Measurements from ENCODE around the gene YWHAH. TPM values are rescaled to one million over a fixed set of nuclear protein-coding genes. Genes with fewer than 3 reads are reported as not detected.

Gene YWHAH
- total and polyA plus RNA-seq, 2 of the 8 experiments (the other 6 are each of a cell fraction or from before 2014, with no cell fraction given) = 146 to 247 TPM

DNA sequence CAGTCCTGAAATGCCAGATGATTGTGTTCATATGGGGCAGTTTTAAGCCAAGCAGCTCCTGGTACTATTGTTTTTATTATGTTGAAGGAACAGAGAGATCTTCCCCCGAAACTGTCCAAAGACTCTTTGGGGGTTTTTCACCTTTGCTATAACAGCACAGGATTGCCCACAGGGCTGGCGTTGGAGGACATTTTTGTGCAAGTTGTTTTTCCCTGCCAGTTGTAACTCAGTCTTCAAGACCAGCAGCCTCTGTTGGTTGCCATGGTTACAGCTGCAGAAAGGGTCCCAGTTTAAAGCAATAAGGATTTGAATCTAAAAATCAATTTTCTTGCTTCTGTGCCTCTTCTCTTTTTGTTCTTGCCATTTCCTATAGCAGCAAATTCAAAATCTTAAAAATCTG, 45.4 kb upstream of the YWHAH start:
- no peak overlapping the region for H3K23ac ChIP-seq (ENCODE audit: insufficient read length)
- no peaks in the 10 kb centered on the region for H4K20me1 ChIP-seq (replicated peaks in 1 of 2; ENCODE audit: control insufficient read depth in 1 of 2, insufficient read depth in 2 of 2, low read length in 2 of 2)
- no peak overlapping the region for H4K91ac ChIP-seq (replicated peaks; ENCODE audit: insufficient read length, low read length)
- TF ChIP-seq NRF1 (IDR thresholded peaks at IDR 0.05; ENCODE audit: low read depth, low read length) (no peak), CHD2 (IDR thresholded peaks at IDR 0.05; ENCODE audit: low read length) (no peak), CBX8 (IDR thresholded peaks at IDR 0.05; ENCODE audit: borderline replicate concordance, low read depth, low read length) (no peak), POU5F1 (IDR thresholded peaks at IDR 0.05; ENCODE audit: low read depth, low read length) (no peak), SP2 (IDR thresholded peaks at IDR 0.05; ENCODE audit: low read length) (no peak), TCF12 (IDR thresholded peaks at IDR 0.05; ENCODE audit: low read depth, low read length) (no peak), EGR1 (IDR thresholded peaks at IDR 0.05; ENCODE audit: borderline replicate concordance, low read depth, low read length) (no peak), SIX5 (IDR thresholded peaks at IDR 0.05; ENCODE audit: low read depth, low read length) (no peak), PHF8 (conservative IDR thresholded peaks at IDR 0.05; ENCODE audit: low read depth, low read length) (no peak), EZH2 (IDR thresholded peaks at IDR 0.05; ENCODE audit: low read depth, low read length, severe bottlenecking) (no peak), SIN3A (conservative IDR thresholded peaks at IDR 0.05 in 1 of 2, IDR thresholded peaks at IDR 0.05 in 1 of 2; ENCODE audit: low read depth in 1 of 2, low read length in 2 of 2) (no peak)
- TF ChIP-seq, protein P1, sequence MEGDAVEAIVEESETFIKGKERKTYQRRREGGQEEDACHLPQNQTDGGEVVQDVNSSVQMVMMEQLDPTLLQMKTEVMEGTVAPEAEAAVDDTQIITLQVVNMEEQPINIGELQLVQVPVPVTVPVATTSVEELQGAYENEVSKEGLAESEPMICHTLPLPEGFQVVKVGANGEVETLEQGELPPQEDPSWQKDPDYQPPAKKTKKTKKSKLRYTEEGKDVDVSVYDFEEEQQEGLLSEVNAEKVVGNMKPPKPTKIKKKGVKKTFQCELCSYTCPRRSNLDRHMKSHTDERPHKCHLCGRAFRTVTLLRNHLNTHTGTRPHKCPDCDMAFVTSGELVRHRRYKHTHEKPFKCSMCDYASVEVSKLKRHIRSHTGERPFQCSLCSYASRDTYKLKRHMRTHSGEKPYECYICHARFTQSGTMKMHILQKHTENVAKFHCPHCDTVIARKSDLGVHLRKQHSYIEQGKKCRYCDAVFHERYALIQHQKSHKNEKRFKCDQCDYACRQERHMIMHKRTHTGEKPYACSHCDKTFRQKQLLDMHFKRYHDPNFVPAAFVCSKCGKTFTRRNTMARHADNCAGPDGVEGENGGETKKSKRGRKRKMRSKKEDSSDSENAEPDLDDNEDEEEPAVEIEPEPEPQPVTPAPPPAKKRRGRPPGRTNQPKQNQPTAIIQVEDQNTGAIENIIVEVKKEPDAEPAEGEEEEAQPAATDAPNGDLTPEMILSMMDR (IDR thresholded peaks at IDR 0.05; ENCODE audit: control extremely low read depth in 1 of 3, insufficient read depth in 1 of 3, low read depth in 1 of 3, low read length in 3 of 3) = no peak

More for the DNA sequence above, 45.4 kb upstream of the YWHAH start:
- Histone ChIP-seq H2BK20ac (ENCODE audit: low read length) (no peak overlapping the region), H3K23me2 (ENCODE audit: low read depth, low read length) (peaks cover 4% of the 10 kb centered on the region; the same call in 1 of the 2 replicates), H3K4ac (replicated peaks; ENCODE audit: insufficient read length, low read depth, low read length) (no peak overlapping the region), H2BK5ac (ENCODE audit: low read depth, low read length) (no peak overlapping the region), H3K27me3 (replicated peaks in 1 of 4; ENCODE audit: control insufficient read depth in 3 of 4, extremely low read depth in 1 of 4, insufficient read depth in 3 of 4, low read length in 3 of 4) (no peaks in the 10 kb centered on the region), H3K18ac (ENCODE audit: extremely low read depth, low read length) (no peak overlapping the region), H3K4me3 (ENCODE audit: extremely low read depth in 1 of 4, insufficient read depth in 2 of 4, low read depth in 3 of 4, low read length in 4 of 4) (no peak overlapping the region), H3K27ac (ENCODE audit: low read depth, low read length) (no peak overlapping the region), H3K79me1 (ENCODE audit: low read depth, low read length) (no peaks in the 10 kb centered on the region), H2BK120ac (replicated peaks; ENCODE audit: low read depth, low read length) (no peak overlapping the region), H4K8ac (ENCODE audit: extremely low read depth, insufficient read depth, low read length) (no peak overlapping the region), H4K5ac (ENCODE audit: insufficient read length, low read depth, low read length) (no peak overlapping the region), H3K4me2 (ENCODE audit: insufficient read depth in 1 of 2, low read depth in 2 of 2, low read length in 2 of 2) (no peak overlapping the region), H3K56ac (replicated peaks; ENCODE audit: insufficient read length, low read depth, low read length) (no peak overlapping the region), H2AFZ (ENCODE audit: low read length) (no peak overlapping the region), H2BK12ac (ENCODE audit: low read depth, low read length) (no peak overlapping the region), H2AK5ac (ENCODE audit: low read depth, low read length) (no peak overlapping the region), H3K79me2 (ENCODE audit: control insufficient read depth in 1 of 2, insufficient read depth in 2 of 2, low read length in 2 of 2) (no peaks in the 10 kb centered on the region), H3K9me3 (ENCODE audit: insufficient read depth in 2 of 2, low read depth in 1 of 2, low read length in 1 of 2) (no peaks in the 10 kb centered on the region), H2BK15ac (ENCODE audit: low read length) (no peak overlapping the region), H3K36me3 (ENCODE audit: control insufficient read depth in 2 of 4, insufficient read depth in 4 of 4, low read length in 3 of 4) (0 out of 8 replicates have a peak, but pooled peaks cover 0 to 7% (median 2%) of the 10 kb centered on the region in 4 experiments), H3K4me1 (replicated peaks in 1 of 4; ENCODE audit: control insufficient read depth in 3 of 4, insufficient read depth in 4 of 4, low read length in 3 of 4) (peaks cover 0 to 3% (median 1%) of the 10 kb centered on the region in 4 experiments; a peak in 2 of 7 replicates), H3K14ac (ENCODE audit: insufficient read length) (no peak overlapping the region), H3K9ac (replicated peaks in 1 of 4; ENCODE audit: extremely low read depth in 1 of 4, low read depth in 3 of 4, low read length in 3 of 4) (no peak overlapping the region)
- ChIA-PET CTCF (ENCODE audit: partially characterized antibody) (interaction anchor here (1.0 to 5.9 kb wide), 3 partner anchors 27 to 70 kb away, joined by 3 to 30 read pairs (median 7); no protein-coding TSS in a partner anchor), POLR2A (ENCODE audit: partially characterized antibody) (interaction anchor here (2.1 kb wide), 1 partner anchor 46 kb away, joined by 6 read pairs; no protein-coding TSS in a partner anchor)
- DNase-seq (ENCODE audit: low read depth in 1 of 2, low spot score in 2 of 2) (no peak), FAIRE-seq (no peak)
- 91% methylated on average over 2 of the region's 2 CpGs; no CpG with 5 or more reads in 1 of the 2 experiments for WGBS, 2 experiments (ENCODE audit: extremely low coverage in 1 of 2, insufficient coverage in 1 of 2, insufficient read length in 1 of 2, insufficient replicate concordance in 2 of 2, low coverage in 1 of 2, low lambda C conversion rate in 2 of 2, missing lambda C conversion rate in 1 of 2)

Measured in H1 (cell line).